NK-92 (cell line): ENCODE data around the gene GABRD.

Source experiments
- DNase-seq: peaks from one replicate; lab custom pipeline; 2025; ENCODE audit not compliant: unreplicated experiment; lab: John Stamatoyannopoulos, UW

The GABRD gene

GRCh38 chr1:2014741-2015735, 4.1 kb upstream of the GABRD start:
- no peak for DNase-seq

- no peak for DNase-seq
Measured at GRCh38 chr1:2016123-2016522, 3.0 kb upstream of the GABRD start.

GRCh38 chr1:2018217-2019171, 651 bp upstream of the GABRD start:
- no peak for DNase-seq

- no peak for DNase-seq
Measured at GRCh38 chr1:2019571-2020309, 595 bp downstream of the GABRD start.

GRCh38 chr1:2020310-2020655, 1.1 kb downstream of the GABRD start:
- no peak for DNase-seq

GRCh38 chr1:2021550-2021949, 2.4 kb downstream of the GABRD start:
- DNase-seq: no peak

DNA sequence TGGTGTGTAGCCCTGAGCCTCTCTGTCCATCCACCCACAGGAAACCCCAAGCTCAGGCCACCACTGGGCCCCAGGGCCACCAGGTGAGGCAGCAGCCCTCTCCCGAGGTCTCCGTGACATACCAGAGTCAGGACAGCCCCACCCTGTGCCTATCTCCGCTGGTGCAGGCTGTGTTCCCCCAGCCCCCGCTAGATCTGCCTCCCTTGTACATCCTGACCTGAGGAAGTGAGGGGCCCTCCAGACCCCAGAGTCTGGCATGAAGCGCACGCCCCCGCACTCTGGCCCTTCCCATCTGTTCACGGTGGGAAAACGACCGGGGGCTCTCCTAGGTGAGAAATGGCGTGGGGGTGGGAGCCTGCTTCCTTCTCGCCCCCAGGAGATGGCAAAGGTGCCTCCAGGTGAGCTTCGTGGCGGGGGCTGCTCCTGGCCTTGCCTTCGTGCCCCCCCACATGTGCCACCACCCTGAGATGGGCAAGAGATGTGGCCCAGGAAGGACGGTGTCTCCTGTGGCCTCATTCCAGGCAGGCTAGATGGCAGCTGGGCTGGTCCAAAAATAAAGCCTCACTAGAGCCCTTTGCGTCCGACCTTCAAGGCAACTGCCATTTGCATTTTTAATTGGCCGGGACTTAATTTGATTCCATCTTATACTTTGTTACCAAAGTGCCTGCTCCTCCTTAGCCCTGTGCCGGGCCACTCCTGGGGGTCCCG, 3.1 kb downstream of the GABRD start:
- DNase-seq: no peak

GRCh38 chr1:2023187-2023586, 4.0 kb downstream of the GABRD start:
- no peak for DNase-seq

DNA sequence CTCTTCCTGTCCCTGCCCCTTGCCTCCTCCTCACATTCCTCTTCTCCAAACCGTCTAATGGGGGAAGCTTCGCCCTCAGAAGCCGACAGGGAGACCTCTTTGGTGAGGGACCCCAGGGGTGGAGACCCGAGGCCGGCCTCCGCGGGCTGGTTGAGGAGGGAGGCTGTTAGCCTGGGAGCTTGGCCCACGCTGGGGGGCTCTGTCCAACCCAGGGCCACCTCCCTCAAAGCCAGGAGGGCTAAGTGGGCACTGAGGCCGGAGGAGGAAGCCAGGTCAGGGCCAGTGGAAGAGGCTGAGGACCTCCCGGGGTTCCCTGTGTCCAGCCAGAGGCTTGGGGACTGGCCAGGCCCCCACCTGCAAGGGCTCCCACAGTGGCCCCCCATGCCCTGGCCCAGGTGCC, 5.3 kb downstream of the GABRD start:
- no peak for DNase-seq

GRCh38 chr1:2024887-2025286, 5.7 kb downstream of the GABRD start:
- no peak for DNase-seq

DNA sequence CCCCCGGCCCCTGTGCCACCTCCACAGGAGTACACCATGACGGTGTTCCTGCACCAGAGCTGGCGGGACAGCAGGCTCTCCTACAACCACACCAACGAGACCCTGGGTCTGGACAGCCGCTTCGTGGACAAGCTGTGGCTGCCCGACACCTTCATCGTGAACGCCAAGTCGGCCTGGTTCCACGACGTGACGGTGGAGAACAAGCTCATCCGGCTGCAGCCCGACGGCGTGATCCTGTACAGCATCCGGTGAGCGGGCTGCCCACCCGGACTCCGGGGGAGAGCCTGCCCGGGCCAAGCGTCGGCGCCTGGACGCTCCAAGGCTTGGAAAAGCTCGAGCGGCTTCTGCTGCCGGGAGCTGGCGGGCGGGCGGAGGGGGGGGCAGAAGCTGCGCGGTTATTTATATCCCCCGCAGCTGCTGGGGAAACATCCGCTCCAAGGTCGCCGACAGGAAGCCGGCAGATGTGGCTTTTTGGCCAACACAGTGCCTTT, 6.4 kb downstream of the GABRD start:
- no peak for DNase-seq

DNA sequence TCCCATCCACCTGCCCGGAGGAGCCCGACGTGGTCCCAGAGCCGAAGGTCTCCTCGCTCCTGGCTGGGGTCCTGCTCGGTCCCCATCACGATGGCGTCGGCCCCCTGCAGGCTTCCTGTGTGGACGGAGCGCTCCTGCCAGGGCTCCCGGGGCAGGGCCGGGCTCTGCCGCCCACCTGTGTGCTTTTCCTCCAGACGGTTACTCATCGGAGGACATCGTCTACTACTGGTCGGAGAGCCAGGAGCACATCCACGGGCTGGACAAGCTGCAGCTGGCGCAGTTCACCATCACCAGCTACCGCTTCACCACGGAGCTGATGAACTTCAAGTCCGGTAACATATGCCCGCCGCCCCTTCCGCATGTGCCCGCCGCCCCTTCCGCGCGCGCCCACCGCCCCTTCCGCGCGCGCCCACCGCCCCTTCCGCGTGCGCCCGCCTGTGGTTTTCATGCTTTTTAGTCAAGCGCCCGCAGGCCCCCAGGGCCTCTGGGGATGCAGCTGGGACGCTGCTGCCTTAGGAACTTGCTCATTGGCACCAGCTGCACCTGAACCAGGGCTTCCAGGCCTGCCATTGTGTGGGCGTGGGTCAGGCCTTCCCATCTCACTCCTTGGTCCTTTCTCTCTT, 8.9 kb downstream of the GABRD start:
- DNase-seq: no peak

DNA sequence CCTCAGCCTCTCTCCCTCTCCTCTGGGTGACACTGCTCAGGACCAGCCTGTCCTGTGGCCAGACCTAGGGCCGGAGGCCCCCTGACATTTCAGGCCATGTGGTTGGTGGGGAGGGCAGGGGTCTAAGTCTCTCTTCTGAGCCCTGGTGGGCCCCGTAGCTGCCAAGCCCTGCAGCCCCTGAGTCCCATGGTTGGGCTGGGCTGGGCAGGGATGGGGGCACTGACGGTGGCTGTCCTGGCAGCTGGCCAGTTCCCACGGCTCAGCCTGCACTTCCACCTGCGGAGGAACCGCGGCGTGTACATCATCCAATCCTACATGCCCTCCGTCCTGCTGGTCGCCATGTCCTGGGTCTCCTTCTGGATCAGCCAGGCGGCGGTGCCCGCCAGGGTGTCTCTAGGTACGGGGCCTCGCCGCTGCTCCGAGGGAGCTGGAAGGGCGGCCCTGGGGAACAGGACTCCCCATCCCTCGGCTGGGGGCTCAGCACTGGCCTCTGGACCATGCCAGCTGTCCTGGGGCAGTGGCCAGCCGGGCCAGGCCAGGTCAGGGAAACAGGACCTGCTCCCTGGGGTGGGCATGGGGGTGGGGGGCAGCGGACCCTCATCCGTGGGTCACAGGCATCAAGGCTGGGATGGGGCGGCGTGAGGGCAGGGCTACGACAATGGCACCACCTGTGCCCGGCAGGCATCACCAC, 9.9 kb downstream of the GABRD start:
- no peak for DNase-seq

DNA sequence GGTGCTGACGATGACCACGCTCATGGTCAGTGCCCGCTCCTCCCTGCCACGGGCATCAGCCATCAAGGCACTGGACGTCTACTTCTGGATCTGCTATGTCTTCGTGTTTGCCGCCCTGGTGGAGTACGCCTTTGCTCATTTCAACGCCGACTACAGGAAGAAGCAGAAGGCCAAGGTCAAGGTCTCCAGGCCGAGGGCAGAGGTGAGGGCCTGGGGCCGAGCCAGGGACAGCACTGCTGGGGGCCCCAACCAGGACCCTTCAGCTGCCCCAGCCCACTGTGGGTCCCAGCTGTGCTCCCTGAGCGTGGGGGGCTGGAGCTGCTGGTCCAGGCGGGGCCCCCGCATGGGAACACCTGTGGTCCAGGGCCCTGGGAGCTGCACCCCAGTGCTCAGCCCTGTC, 10.4 kb downstream of the GABRD start:
- DNase-seq: no peak

- no peak for DNase-seq
Measured at GRCh38 chr1:2030076-2030871, 11.1 kb downstream of the GABRD start.

- DNase-seq: no peak
Measured at GRCh38 chr1:2031546-2032540, 12.7 kb downstream of the GABRD start.

GRCh38 chr1:2032737-2033136, 13.6 kb downstream of the GABRD start:
- DNase-seq: no peak
